NCI-H146 (cell line): ENCODE data around the gene DPH1.

Source experiments
- DNase-seq: peaks from one replicate; lab custom pipeline; 2025; lab: John Stamatoyannopoulos, UW

DPH1 gene

DNA sequence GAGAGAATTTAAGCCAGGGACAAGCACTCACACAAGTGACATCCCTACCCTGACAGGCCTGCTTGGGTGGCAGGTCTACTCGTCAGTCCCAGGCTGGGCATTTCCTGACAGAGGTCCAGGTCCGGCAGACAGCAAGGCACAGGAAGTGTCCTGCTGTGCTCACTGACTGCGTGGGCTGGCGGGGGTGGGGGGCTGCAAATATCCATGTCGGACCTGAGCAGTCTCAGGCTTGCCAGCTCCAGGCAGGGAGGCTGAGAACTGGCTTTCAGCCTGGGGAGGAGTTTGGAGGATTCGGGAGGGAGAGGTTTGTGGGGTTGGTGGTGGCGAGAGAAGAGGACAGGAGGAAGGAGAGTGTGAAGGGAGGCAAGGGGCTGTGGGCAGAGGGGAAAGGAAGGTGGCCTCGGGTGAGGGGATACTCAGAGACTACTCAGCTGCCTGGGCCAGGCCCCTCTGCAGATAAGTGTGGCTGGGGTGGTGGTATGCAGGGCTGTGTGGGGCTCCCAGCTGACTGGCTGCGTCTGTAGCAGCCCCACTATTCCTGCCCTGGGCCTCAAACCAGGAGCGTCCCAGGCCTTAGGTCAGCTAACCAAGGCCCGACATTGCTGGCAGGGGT, 32.7 kb downstream of the DPH1 start:
- DNase-seq = peak; percentile 25

GRCh38 chr17:2063261-2064146, 33.6 kb downstream of the DPH1 start:
- no peak for DNase-seq

GRCh38 chr17:2064147-2064489, 34.2 kb downstream of the DPH1 start:
- no peak for DNase-seq

DNA sequence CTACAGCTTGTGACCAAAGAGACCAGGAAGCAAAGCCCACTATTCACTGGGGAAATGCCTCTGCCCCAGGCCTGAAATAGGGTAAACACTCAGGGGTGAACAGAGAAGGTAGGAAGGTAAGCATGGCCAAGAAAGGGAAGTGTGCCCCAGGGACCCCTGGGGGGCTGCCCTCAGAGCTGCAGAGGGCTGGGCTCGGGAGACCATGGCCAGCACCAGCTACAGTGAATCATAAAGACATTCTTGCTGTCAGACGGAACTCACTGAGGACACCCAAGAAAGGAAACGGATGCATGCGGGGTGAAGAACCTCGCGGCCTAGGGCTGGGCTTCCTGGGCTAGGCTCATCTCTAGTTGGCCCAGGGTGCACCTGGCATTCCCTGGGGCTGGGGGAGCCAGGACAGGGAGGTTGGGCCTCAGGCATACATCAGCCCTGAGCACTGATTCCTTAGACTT, 34.6 kb downstream of the DPH1 start:
- no peak for DNase-seq

- no peak for DNase-seq
These were observed 35.2 kb downstream of the DPH1 start for GRCh38 chr17:2064980-2065785.

DNA sequence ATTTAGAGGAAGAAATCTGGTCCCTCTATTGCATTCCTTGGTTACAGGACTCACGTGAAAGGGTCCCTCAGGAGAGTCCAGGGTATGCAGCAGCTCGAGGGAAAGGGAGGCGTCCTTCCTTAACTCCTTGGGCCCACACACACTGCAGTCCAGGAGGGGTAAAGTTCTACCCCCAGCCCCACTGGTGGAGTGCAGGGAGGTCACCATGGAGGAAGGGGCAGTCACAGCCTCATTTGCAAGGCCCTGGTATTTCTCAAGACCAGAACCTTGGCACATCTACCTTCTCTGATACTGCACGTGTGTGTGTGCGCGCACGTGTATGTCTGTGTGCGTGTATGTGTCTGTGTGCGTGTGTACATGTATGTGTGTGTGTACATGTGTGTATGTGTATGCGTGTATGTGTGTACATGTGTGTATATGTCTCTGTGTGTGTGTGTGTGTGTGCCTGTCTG, 36.0 kb downstream of the DPH1 start:
- DNase-seq = no peak

DNA sequence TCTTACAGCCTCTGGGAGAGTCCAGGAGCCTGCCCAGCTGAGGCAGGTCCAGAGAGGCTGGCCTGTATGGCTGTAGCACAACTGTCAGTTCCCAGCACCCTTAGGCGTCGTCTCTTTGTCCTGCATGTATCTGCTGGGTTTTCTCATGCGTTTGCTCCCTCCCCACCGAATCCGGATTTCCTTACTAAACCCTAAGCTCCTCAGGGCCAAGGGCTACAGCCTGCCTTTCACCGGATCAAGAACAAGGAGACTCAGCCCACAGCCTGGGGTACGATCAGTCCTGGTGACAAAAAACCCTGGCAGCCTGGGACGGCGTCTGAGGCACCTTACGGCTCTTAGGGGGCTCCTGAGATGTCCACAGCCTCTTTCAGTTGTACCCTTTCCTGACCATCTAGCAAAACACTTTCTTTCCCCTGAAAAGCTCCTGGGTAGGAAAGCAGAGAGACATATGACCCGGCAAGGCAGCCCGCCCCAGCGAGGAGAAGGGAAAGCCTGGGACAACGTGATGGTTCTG, 37.2 kb downstream of the DPH1 start:
- no peak for DNase-seq

GRCh38 chr17:2067608-2068024, 37.7 kb downstream of the DPH1 start:
- DNase-seq = no peak

GRCh38 chr17:2068031-2068518, 38.1 kb downstream of the DPH1 start:
- no peak for DNase-seq

DNA sequence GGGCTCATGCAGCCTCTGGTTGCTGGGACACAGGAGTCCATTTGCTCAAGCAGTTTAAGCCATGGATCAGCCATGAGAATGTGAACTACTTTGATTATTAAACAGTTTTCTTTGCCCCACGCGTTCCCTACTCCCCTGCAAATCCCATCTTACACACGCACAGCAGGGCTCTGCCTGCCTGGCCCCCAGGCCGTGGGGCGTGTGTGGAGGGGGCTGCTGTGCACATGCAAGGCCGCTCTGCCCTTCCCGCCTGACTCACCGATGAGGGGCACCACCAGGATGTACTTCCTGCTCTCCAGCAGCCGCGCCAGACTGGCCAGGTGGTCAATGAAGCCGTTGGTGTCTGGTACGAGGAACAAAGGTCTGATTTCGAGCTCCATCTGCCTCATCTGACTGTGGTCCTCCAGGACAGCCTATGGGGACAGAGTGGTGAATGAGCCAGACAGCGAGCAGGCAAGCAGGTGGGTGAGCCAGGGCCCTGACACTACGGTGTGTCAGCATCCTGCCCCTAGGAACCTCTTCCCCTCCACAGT, 38.6 kb downstream of the DPH1 start:
- DNase-seq = peak; percentile 34

DNA sequence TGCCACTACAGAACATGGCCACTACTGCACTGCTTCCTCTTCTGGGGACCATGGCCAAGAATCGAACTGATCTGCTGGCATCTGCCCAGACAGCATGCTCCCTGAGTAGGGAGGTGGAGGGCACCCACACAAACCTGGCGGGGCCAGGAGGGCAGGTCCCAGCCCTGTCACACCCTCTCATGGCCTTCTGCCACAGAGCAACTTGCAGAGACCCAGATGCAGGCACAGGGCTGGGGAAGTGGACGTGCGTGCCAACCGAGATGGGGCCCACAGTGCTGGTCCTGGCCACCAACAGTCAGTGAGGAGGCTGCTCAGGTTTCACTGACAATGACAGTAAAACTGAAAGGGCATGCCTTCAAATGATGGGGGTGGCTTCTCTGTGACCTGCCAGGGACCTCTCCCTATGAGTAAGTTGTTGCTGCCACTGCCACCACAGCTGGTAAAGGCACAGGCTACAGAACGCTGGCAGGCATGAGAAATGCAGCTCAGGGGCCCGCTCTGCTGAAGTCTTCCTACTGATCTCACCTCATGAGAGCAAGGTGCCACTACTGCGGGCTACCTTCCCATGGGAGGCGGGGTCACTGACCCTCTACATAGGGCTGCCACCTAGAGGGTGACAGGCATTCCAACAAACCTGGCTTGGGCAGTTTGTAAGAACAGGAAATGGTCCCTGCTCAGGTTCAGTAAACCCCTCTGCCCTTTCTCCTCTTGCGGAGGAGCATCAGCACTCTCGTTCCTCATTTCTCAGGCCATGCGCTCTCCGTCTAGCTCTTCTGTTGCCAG, 40.5 kb downstream of the DPH1 start:
- DNase-seq = no peak

DNA sequence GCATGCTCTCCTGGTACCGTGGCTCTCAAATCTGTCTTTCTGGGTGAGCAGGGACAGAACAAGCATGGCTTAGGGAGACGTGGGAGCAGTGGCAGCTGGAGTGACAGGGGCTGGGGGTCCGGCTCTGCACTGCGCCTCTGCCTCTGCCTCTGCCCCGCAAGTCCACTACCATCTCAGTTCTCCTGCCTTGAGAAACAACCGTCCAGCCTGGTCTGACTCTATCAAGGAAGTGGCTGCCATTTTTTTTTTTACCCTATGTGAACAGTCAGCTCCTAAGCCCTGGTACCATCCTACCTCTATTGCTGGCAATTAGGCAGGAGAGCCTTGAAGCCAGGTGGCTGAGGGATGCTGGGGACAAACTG, 41.1 kb downstream of the DPH1 start:
- DNase-seq = no peak

GRCh38 chr17:2071455-2072281, 41.7 kb downstream of the DPH1 start:
- DNase-seq = no peak

DNA sequence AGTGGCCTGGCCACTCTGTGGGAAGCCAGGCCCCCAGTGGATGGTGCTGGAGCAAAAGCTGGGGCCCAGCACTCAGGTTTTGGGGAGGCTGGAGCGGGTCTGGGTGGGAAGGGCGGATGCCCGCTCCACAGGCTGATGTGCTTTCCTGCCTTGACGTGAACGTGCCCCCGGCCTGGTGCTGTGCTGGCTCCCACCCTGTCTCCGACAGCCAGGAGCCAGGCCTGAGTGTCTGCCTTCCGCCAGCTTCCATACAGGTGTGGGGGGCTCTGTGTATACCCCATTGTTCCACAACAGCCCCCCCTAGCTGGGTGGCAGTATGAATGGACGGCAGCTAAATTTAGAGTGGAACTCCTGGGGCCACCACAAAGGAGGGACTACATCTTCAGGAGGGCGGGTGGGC, 45.0 kb downstream of the DPH1 start:
- DNase-seq = no peak

- DNase-seq = no peak
These were observed 45.6 kb downstream of the DPH1 start for GRCh38 chr17:2075336-2076086.

DNA sequence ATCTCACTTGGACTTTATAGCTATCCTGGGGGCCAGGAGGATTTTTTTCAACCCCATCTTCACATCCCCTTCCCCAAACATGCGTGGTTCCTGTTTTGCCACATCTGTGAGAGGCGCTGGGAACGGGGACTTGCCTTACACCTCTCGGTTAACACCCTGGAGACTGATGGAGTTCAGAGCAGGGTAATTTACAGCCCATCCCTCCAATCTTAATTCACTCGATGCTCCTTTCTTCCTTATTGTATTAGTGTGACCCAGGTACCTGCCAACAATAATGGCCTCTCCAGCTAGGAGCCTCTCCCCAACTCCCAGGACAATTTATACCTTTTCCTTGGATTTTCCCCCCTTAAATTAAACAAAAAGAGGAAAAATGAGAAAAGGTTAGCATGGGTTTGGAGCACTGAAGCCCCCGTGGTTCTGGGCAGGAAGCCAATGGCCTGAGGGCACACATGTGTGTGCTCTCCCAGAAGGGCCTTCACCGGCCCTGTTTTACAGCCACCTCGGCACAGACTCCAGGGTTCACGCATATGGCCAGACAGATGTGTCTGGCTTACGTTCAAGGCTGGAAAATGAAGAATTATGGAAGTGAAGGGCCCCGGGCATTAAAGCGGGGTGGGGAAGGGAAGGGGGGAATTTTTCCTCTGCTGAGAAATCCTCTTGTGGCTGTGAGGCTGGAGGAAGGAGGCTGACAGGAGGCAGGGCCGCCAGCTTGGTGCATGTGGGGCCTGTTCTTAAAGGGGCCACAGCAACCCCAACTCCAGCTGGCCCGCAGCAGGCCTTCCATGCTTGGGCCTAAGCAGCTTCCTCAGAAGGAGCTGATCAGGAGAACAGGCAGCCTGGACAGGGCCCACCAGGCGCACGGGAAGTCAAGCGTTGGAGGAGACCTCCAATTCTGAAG, 46.4 kb downstream of the DPH1 start:
- peak; percentile 55 for DNase-seq

- DNase-seq = no peak
These were observed 47.1 kb downstream of the DPH1 start for GRCh38 chr17:2077040-2077439.

DNA sequence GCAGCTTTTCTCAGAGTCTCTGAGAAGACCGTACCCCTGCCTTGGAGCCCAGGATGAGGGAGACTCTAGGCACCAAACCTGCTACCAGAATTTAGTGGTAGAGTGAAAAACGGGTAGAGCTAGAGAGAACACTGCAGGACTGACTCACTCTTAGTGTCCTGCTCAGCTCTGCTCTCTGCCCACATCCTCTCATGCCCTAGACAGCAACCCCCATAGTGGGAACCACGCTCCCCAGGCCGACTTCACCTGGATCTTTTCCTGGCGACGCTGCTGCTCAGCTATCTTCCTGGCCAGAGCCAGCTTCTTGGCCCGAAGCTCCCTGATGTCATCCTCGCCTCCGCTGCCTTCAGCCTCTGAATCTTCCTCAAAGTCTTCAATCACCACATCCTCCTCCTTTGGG, 51.6 kb downstream of the DPH1 start:
- DNase-seq = no peak
